Hindlimb muscle (tissue), 1 donor: ENCODE measurements around the gene SLC4A2. TPM values are rescaled to one million over a fixed set of nuclear protein-coding genes. Genes with fewer than 3 reads are reported as not detected.

Experiments used
- DNase-seq: peaks from one replicate; pipeline ENCODE4 v3.0.0-alpha.2; 2013
- polyA plus RNA-seq: library from polyadenylated mRNA; unstranded; fragments of 120-200 nt; gene quantifications from one replicate; pipeline ENCODE4 v1.2.1, GENCODE V29; 2013; ENCODE audit not compliant: insufficient read length

SLC4A2 gene
- polyA plus RNA-seq, 1 donor, result 68.7 TPM

DNA sequence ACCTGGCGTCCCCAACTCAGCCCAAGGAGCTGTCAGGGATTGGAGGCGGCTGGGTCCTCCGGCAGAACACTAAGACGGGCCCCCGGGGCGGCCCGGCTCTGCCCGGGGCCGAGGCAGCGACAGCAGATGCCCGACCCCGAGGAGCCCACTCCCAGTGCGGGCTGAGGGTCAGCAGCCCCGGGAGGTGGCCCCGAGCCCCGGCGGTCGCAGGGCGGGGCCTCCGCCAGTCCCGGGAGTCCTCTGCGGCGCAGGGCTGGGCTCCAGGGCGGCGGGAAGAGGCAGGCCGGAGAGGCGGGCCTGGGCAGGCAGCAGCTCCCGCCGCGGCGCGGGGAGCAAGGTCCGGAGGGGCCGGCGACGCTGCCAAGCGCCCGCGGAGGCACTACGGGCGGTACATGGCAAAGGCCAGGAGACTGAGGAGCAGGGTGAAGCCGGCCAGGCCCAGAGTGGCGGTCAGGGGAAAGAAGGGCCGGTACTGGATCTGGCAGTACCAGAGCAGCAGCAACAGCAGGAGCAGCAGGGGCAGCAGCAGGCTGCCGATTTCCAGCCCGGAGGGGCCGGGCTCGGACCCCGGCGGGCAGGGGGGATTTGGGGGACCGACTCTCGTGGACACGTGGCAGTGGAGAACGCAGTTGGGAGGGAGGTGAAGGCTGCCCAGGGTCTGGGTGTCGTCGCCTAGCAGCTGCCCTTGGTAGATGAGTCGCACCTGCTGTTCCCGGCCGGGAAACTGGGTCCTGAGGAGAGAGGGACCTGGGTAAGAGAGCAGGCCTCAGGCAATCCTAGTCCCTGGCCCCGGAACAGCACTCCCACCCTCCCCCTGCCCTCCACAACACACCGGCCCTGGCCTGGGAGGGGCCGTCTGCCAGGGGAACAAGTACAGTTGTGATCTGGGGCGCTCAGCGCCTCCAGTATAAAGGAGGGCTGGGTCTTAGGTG is 22.0 kb downstream of the SLC4A2 start:
- DNase-seq, result no peak

DNA sequence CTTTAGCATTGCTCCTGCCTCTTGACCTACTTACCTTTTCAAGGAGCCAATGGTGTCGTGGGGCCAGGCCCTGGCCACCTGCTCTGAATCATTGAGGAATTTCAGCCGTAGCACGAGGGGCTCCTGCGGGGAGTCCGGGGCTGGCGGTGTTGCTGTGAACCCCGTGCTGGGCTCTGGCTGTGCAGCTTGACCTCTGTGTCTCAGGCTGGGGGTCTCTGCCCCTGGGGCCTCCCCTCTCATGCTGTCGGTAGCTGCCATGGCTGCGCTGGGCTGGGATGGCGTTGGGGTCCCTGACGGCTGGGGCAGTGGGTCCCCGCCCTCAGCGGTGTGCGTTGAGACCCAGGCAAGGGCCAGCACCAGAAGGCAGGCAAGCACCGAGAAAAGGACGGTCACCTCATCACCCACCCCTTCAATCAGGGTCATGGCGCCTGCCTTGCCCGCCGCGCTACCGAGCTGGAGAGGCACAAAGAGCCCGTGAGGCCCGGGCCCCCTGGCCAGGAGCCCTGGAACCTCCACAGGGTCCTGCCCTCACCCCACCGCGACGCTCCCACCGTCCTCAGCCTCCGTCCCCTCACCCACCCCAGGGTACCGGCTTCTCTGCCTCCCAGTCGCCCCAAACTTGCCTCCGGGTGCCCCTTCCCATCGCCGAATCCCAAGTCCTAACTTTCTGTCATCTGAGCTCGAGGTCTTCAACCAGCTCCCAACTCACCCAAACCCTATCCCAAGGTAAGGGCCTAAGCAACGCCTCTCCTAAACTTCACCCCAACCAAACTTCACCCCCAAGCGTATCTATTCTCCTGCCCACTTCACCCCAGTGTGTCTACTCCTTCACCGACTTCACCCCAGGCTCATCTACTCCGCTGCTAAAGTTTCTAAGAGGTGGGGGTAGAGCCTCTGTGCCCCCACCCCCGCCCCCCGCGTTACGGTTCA is 23.0 kb downstream of the SLC4A2 start:
- DNase-seq, result no peak

DNA sequence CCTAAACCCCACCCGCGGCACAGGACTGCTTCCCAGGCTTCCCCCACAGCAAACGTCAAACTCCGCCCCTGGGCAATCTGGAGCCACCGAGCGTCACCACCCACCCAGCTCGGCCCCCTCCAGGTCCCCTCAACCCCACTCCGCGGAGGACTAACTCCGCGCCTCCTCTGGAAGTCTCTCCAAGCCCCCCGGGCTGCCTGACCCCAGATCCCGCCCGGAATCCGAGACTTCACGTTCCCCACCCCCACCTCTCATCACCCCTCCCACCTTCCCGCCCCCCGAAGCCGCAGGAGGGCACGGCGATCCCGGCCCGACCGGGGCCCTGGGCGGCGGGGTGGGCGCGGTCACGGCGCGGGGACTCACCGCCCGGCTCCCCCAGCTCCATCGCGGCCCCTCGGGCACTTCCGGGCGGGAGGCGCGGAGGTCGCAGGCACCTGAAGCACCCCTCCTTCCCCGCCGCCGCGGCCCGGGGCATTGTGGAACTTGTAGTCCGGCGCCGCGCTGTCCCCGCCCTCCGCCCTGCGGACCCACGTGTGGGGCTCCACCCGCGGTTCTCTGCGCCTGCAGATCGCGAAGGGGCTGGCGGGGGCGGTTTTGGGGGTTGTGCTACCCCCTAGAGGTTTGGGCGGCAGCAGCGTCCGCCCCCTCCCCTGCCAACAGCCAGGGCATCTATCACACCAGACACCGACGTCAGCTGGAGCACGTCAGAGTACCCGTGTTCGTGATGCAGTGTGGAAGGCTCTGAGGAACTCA is 23.9 kb downstream of the SLC4A2 start, which contains the start of gene TMUB1:
TSS of gene TMUB1 (minus strand) at position 423 of the 753 bp plus-strand sequence. CDS start 930 bp downstream, outside the sequence.
- DNase-seq, result no peak

DNA sequence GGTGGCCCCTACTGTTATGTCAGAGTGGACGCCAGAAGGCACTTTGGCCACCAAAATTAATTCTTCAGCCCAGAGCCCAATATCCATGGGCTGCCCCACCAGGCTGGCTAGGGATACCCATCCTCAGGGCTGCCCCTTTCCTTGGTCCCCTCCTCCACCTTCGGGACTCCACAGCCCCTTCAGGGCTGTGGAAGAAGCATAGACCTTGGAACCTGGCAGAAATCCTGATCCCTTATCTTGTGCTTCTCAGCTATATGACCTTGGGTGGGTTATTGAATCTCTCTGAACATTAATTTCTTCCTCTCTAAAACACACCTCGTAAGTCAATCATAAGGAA is 24.4 kb downstream of the SLC4A2 start:
- no peak for DNase-seq

DNA sequence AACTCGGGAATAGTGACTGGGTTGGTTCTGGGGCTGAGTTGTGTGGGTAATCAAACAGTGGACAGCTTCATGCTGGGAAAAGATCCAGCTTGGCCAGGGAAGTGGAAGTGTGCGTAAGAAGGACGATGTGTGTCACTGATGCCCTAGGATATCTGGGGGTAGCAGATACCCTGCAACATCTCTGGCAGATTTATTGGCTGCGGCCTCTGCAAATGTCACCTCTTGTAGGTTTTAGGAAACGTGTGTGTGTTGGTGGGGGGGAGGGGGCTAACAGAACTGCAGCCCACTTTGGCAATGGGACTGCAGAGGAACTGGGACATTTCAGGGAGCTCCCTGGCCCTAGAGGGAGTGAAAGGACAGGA is 25.9 kb downstream of the SLC4A2 start:
- DNase-seq, result no peak

DNA sequence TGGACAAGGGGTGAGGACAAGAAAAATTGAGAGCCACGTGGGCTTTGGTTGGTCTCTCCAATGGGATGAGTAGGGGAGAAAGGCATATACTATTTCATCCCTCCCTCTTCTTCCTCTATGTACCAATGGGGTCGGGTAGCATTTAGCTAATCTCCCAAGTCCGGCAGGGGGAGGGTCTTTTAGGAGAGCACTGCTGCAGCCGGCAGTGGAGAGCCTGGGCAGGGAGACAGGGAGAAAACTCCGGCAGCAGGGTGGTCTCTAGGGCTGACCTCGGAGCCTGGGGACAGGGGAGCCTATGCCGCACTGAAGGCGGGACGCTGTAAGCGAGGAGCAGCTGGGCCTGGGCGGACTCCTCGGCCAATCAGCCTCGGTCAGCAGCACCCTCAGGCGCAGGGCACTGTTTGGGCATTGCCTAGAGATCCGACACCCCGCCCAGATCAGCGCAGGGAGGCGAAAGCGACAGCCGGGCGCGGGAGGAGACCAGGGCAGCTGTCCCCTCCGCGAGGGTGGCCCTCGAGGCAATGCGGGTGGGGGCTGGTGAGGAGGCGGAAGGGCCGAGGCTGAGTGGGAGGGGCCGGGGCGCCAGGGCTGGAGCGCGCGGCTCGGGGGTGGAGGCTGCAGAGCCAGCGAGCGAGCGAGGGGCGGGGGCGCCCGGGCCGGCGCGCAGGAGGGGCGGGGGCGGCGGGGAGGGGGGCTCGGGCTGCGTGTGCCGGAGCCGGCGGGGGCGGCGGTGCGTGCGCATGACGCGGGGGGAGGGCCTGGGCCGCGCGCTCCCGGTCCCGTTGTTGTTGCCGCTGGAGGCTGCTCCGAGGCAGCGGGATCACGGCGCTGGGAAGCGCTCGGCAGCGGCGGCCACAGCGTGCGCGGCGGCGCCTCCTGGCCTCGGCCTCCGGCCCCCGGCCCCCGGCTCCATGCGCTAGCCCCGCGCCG is 26.6 kb downstream of the SLC4A2 start, which contains the start of gene AGAP3:
TSS of gene AGAP3 (plus strand) at position 785 of the 930 bp plus-strand sequence. CDS start 267 bp downstream, outside the sequence.
- DNase-seq, result peak; percentile 89

DNA sequence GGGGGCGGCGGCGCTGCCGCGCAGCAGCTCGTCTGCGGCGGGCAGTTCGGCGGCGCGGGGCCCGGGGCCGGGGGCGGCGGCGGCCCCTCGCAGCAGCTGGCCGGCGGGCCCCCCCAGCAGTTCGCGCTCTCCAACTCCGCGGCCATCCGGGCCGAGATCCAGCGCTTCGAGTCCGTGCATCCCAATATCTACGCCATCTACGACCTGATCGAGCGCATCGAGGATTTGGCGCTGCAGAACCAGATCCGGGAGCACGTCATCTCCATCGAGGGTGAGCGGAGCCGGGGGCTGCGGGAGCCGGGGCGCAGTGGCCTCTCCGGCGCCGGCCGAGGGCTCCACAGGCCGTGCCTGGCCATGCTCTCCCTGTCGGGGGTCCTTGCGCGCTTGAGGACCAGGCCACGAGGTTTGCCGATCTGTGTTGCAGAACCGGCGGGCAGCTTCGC is 27.4 kb downstream of the SLC4A2 start:
- DNase-seq, result no peak

DNA sequence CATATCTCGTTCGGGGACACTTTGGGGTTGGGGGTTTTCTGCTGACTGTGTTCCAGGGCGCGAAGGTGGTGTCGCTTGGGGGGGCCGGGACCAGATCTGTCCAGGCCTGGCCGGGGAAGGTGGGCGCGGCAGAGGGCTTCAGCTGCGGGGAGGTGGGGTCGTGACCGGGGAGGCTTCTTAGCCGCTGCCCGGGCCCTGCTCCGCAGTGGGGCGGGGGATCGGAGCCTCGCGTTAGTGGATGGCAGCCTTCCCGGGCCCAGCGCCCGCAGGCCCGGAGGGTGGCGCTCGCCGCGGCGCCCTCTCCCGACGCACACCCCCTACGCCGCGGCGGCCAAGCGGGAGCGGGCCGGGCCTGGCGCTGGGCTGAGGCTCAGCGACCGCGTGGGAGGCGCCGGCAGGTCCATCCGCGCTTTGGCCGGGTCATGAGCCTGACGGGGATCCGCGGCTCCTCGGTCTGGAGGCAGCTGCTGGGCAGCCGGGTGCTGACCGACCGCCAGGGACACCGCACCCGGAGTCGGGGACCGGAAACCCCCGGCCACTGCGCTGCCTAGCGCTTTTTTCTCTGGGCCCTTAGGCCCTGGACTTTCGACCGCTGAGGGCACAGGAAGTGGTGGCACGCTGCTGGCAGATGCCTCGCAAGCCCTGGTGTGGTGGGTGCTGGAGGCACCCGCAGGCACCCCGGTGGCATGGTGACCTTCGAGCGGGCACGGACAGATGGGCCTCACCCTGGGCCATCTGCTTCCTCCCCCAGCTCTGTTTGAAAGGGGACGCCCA is 28.0 kb downstream of the SLC4A2 start:
- DNase-seq, result no peak

DNA sequence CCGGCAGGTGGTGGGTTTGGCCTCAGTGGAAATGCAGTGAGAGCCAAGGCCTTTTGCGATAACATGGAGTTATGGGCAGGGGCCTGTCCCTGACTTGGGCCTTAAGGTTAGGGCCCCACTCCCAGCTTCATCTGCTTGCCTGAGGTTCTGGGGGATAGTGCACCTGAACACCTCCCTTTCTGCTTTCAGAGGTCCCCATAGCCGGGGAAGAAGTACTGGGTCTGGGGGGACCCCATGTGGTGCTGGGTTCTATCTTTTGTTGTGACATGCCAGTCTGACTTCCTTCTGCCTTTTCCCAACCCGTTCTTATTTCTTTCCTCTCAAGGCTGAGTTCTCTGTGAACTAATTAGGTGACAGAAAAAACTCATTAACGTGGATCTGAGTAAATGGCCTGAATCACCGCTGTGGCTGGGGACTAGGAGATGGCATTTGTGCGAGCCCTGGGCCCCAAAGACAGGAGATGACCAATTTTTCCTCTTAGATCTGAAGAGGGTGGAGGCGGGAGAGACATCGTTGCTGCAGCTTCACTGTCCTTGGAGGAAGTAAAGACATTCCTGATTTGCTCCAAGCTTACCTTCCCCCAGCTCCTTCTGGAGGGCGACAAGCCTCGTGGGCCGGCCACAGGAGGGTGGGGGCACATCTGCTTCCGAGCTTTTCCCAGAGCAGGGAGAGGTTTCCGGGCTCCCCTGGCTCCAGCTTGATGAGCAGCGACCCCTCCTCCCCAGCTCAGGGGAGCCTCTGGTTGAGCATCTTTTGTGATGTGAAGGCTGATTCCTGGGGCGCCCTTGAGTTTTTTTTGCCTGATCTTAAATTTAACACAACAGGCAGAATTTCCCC is 28.8 kb downstream of the SLC4A2 start:
- no peak for DNase-seq

DNA sequence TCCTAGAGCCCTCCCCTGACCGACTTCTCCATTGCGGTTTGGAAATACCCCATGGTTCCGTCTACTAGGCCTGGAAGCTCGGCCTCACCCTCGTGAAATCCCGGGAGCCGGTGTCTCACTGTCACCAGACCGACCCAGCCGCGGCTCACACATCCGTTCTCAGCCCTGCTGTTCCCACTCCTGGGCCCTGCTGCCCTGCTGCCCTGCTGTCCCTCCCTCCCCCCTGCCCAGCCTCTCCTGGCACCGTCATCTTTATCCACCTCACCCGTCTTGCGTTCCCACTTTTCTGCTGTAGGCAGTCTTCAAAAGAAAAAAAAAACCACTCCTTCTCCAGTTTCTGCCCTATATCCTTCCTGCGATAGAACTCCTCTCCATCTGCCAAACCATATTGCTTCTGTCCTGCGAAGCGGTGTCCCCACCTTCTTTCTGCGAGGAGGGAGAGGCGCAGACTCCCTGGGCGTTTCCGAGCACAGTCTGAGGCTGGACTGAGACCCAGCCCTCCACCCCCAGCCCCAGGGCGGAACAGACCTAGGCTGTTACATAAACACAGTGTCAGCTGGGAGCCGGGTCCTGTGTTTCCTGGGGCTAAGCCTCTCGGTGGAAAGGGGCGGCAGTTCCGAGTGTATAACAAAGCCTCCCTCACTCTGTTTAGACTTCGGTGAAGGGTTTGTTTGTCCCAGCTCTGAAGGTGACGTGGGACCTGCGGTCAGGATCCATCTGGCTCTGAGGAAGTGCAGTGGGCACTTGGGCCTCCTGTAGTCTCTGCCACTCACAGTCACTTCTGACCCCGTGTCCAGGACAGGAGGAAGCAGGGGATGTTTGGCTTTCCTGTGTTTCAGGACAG is 29.7 kb downstream of the SLC4A2 start:
- DNase-seq, result peak; percentile 59

DNA sequence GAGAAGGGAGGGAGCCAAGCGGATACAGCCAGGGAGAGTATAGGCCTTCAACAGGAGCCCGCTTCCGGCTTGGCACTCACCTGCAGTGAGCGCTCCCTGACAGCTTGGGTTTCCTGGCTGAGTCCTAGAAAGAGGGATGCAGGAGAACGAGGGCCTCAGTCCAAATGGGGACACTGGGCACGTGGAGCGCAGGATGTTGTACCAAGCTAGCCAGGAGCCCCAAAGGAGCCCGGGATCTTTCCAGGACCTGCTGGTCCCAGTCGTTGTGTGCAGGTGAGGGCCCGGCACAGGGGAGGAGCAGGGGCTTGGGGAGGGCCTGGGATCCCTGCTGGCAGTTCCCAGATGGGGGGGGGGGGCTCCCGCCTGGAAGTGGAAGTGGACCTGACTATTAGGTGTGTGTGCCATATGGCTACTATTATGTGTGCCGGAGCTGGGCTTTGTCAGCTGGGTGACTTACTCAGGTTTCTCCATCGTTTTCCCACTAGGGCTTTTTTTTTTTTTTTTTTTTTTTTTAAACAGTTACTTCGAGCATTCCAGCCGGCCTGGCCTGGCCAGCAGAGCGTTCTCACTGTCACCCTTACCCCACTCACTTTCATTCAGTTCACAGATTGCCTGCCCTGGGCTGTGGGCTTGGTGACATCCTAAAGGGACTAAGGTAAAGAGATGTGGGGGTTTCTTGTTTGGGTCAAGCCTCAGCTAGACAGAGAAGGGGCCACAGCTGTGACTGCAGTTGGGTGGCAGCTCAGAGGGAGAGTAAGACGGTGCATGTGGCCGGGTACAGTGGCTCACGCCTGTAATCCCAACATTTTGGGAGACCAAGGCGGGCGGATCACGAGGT is 30.7 kb downstream of the SLC4A2 start:
- no peak for DNase-seq

DNA sequence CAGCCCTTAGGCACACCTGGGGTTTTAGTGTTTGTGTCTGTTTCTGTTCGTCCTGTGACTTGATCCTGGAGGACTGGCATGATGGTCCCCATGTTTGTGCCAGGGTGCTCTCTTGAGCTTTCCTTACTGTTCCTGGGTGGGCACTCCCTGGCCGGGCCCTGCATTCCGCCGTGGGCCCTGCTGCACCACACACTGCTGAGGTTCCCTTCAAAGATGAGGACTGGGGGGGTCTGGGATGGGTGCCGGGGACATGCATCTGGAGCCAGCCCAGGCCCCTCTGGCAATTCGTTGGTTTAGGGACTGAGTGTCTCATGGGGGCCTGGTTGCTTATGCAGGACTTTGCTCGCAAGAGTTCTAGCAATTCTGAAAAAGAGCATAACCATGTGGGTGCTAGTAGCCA is 31.6 kb downstream of the SLC4A2 start:
- DNase-seq, result no peak

DNA sequence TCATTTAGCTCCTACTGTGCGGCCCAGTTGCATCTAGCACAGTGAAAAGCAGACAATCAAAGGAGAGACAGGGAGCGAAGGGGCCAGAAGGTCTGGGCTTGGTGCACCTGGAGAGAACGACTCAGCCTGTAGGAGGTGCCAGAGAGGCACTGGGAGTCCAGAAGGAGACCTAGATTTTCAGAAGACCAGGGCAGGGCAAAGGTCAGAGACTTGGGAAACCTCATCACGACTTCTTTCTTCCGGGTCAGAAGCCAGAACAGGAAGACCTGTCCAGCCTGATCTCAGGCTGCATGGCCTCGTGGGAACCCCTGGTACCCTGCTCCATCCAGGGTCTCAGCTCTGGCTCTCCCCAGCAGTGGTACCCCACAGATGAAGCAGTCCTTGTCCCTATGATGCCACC is 32.0 kb downstream of the SLC4A2 start:
- no peak for DNase-seq

DNA sequence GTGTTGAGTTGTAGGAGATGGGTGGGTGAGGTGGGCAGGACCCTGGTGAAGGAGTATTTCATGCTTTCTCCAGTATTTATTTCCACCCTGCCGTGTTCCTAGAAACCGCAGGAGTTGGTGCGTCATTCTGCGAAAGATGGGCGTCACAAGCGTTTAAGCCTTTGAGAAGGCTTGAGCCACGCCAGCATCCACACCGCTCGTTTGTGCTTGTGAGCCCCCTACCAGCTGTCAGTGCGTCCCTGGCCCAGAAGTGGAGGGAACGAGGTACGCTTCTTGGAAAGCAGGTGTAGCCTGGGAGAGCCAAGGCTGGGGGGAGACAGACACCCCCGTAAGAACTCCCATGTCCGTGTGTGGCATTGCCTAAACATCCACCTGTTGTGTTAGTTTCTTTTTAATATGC is 32.6 kb downstream of the SLC4A2 start:
- no peak for DNase-seq

DNA sequence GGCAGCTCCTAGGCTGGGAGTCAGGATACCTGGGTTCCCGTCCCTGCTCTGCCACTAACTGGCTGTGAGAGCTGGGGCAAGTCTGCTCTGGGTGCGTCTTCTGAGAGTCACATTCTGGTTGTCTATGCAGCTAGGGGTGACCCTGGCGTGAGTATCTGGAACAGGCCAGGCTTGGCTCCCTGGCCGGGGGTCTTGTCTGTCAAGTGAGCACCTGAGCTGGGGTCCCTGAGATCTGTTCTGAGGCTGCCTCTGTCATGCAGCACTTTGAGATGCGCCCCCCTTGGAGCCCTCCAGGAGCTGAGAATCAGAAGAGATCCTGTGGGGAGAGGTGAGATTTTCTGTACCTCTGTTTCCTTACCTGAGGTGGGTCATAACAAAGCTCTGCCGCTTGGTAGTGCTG is 34.4 kb downstream of the SLC4A2 start:
- DNase-seq, result no peak

DNA sequence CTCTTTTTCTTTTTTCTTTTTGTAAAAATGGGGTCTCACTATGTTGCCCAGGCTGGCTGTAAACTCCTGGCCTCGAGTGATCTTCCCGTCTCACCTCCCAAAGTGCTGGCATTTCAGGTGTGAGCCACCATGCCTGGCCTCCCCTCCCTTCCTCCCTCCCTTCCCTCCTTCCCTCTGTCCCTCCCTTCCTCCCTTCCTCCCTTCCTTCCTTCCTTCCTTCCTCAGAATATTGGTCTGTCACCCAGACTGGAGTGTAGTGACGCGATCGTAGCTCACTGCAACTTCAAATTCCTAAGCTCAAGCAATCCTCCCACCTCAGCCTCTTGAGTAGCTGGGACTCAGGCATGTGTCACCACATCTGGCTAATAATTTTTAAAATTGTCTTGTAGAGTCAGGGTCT is 35.3 kb downstream of the SLC4A2 start:
- DNase-seq, result no peak

DNA sequence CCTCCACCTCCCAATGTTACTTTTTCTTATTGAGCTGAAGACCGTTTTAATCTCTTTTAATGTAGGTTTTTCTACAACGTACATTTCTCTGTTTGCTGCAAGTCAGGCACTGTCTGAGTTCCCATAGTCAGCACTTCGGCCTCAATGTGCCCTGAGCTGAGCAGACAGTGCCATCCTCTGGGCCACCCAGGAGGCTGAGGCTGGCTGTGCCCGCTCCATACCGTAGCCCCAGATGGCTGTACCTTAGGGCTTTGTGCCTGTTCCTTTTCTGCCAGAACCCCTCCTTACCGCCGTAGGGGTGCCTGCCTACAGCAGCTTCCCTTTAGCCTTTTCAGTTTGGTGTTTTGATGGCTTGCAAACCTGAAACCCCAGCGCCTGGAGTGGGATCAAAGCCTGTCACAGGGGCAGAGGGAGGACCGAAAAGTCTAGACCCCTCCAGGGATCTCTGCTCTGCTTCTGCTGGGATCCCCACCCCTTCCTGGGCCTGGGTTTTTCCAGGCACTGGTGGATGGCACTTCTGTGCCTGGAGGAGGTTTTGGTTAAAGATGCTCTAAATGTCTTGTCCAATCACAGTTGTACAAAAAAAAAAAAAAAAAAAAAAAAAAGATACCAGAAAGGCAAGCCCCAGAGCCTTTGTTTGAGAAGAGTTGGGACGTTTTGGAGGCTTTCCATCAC is 35.9 kb downstream of the SLC4A2 start:
- no peak for DNase-seq
